ENCODE measurements around the gene KLHDC2.
"Not testable (repeated sequence)": the region's sequence is repeated elsewhere in the genome, so short reads cannot be mapped to it uniquely, and the experiment has no call there.

KLHDC2 gene

DNA sequence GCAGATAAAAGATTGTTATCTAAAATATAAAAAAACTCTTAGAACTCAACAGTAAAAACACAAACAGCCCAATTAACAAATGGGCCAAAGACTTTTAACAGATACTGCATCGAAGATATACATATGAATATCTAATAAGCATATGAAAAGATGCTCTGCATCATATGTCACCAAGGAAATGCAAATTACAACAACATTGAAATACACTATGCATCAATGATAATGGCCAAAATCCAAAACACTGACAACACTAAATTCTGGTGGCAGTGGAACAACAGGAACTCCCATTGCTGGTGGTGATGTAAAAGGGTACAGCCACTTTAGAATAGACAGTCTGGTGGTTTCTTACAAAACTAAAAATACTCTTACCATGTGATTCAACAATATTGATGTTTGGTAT, 40.8 kb downstream of the KLHDC2 start:
- Histone ChIP-seq H3K27me3 (no peaks in the 10 kb centered on the region), H3K4me3 (no peak overlapping the region), H4K20me1 (peaks cover 0 to 28% (median 0%) of the 10 kb centered on the region in 11 experiments; a peak in 5 of 22 replicates), H3K9me3 (replicated peaks in 1 of 11) (peaks cover 0 to 15% (median 7%) of the 10 kb centered on the region in 11 experiments; a peak in 10 of 22 replicates), H3K27ac (no peak overlapping the region), H3K4me2 (no peak overlapping the region), H3K36me3 (peaks cover 93 to 100% (median 98%) of the 10 kb centered on the region in 11 experiments), H3K4me1 (peaks cover 0 to 3% (median 0%) of the 10 kb centered on the region in 10 experiments; a peak in 2 of 20 replicates), H3K9ac (no peak overlapping the region)
- TF ChIP-seq Cebpa-rat (IDR thresholded peaks at IDR 0.05): no peak

DNA sequence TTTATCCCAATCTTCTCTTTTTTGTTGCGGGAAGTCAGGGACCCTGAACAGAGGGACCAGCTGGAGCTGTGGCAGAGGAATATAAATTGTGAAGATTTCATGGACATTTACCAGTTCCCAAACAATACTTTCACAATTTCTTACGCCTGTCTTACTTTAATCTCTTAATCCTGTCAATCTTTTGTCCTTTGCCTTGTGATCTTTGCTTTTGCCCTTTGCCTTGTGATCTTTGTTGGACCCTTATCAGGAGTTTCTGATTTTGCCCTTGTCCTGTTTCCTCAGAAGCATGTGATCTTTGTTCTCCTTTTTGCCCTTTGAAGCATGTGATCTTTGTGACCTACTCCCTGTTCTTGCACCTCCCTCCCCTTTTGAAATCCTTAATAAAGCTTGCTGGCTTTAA, 48.2 kb downstream of the KLHDC2 start:
- Histone ChIP-seq H3K27ac (peak overlapping the region in 3 of 11 experiments; percentile 23 to 66 (median 48); a peak in 4 of 22 replicates), H3K4me1 (peaks cover 0 to 17% (median 0%) of the 10 kb centered on the region in 10 experiments; a peak in 3 of 20 replicates), H3K9ac (peak overlapping the region in 1 of 11 experiments; percentile 23; a peak in 1 of 22 replicates), H3K4me2 (peak overlapping the region in 1 of 11 experiments; percentile 41; a peak in 1 of 22 replicates), H3K9me3 (replicated peaks in 1 of 11) (peaks cover 40 to 58% (median 49%) of the 10 kb centered on the region in 11 experiments), H3K36me3 (peaks cover 90 to 97% (median 96%) of the 10 kb centered on the region in 11 experiments)
- H3K27me3 ChIP-seq, H3K4me3 ChIP-seq, H4K20me1 ChIP-seq: not testable (repeated sequence)

DNA sequence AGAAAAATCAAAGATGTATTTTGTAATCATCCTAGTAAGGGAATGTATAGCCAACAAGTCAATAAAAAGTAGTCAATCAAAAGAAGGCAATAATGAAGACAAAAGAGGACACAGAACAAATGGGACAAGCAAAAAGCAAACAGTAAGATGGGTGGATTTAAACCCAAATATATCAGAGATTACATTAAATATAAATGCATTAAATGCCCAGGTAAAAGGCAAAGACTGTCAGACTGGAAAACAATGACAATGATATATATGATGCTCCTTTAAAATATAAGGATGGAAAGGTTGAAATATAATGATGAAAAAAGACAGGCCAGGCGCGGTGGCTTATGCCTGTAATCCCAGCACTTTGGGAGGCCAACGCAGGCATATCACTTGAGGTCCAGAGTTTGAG, 48.9 kb downstream of the KLHDC2 start:
- TF ChIP-seq Cebpa-rat (IDR thresholded peaks at IDR 0.05): no peak
- Histone ChIP-seq H3K4me3 (no peak overlapping the region; a peak in 1 of 20 replicates), H3K27me3 (no peaks in the 10 kb centered on the region), H3K9ac (no peak overlapping the region), H3K36me3 (peaks cover 83 to 92% (median 89%) of the 10 kb centered on the region in 11 experiments), H3K27ac (peak overlapping the region in 2 of 11 experiments; percentile 48 to 66; a peak in 3 of 22 replicates), H4K20me1 (no peaks in the 10 kb centered on the region; a peak in 1 of 22 replicates), H3K9me3 (replicated peaks in 1 of 11) (peaks cover 40 to 58% (median 49%) of the 10 kb centered on the region in 11 experiments), H3K4me1 (peaks cover 0 to 17% (median 0%) of the 10 kb centered on the region in 10 experiments; a peak in 3 of 20 replicates), H3K4me2 (peak overlapping the region in 1 of 11 experiments; percentile 30; a peak in 1 of 22 replicates)

DNA sequence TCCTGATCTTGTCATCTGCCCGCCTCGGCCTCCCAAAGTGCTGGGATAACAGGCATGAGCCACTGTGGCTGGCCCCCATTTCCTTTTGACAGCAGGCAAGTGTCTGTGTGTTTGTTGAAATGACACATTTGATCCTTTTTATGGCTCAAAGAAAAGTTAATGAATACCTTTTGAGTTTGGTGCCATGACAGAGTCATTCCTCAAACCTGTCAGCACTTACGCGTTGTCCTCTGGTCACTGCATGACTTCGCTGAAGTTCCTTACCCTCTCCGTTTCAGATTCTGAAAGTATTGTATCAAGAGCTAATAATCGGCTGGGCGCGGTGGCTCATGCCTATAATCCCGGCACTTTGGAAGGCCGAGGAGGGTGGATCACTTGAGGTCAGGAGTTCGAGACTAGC, 52.2 kb downstream of the KLHDC2 start:
- no peak overlapping the region for H3K9ac ChIP-seq
- H3K36me3 ChIP-seq: peaks cover 82 to 92% (median 88%) of the 10 kb centered on the region in 11 experiments
- TF ChIP-seq Cebpa-rat (IDR thresholded peaks at IDR 0.05): no peak

DNA sequence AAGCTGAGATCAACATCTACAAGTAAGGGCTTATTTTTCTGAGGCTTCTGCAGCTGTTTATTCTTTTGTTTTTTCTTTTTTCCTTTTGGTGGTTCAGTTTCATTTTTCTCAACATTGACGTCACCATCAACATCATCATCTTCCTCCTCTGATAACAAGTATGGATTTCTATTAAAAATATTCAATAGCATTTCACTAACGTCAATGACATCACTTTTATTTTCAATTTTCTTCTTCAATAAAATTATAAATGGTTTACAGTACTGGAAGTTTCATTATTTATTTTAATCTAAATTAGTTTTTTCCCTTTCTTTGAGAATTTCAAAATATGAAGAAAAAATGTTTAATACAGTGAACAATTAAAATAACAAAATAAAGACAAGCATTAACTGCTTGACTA, 60.7 kb downstream of the KLHDC2 start:
- H3K4me2 ChIP-seq: no peak overlapping the region
- H3K27me3 ChIP-seq: no peaks in the 10 kb centered on the region
- H3K9ac ChIP-seq: no peak overlapping the region
- no peak overlapping the region for H3K27ac ChIP-seq
- H4K20me1 ChIP-seq: peaks cover 4 to 30% (median 7%) of the 10 kb centered on the region in 11 experiments; a peak in 12 of 22 replicates
- H3K9me3 ChIP-seq (replicated peaks in 1 of 11): peaks cover 0 to 5% (median 0%) of the 10 kb centered on the region in 11 experiments; a peak in 2 of 22 replicates
- no peaks in the 10 kb centered on the region; a peak in 1 of 20 replicates for H3K4me1 ChIP-seq
- peaks cover 97 to 100% (median 98%) of the 10 kb centered on the region in 11 experiments for H3K36me3 ChIP-seq
- no peak overlapping the region for H3K4me3 ChIP-seq
- no peak for TF ChIP-seq Cebpa-rat (IDR thresholded peaks at IDR 0.05)

More for the DNA sequence above, 52.2 kb downstream of the KLHDC2 start:
- Histone ChIP-seq H3K4me1 (peaks cover 0 to 17% (median 0%) of the 10 kb centered on the region in 10 experiments; a peak in 3 of 20 replicates), H3K27ac (no peak overlapping the region), H3K4me3 (no peak overlapping the region), H3K4me2 (no peak overlapping the region), H4K20me1 (no peaks in the 10 kb centered on the region; a peak in 2 of 22 replicates), H3K27me3 (no peaks in the 10 kb centered on the region), H3K9me3 (replicated peaks in 1 of 11) (peaks cover 37 to 60% (median 50%) of the 10 kb centered on the region in 11 experiments)
